ENCODE results near the gene MYF6. TPM values are rescaled to one million over a fixed set of nuclear protein-coding genes. Genes with fewer than 3 reads are reported as not detected.

The MYF6 gene
- total and polyA plus RNA-seq, 4 donors = not detected

Other genes starting within 250 kb of the MYF6 start
- gene MYF5, start 9.3 kb downstream of the MYF6 start, total RNA-seq = not detected
- not detected for gene MYF5, start 9.3 kb downstream of the MYF6 start, polyA plus RNA-seq
- gene LIN7A, start 230.3 kb downstream of the MYF6 start, total RNA-seq = 1 to 10 TPM; 5.7 to 5.8 TPM
- gene LIN7A, start 230.3 kb downstream of the MYF6 start, polyA plus RNA-seq = 1 to 10 TPM in 1 of 2 donors, under 1 TPM in 1; 0.08 to 1.4 TPM

Data from aorta (tissue), 4 donors.